LoVo (cell line): ENCODE measurements around the gene SLC44A5.
"Not testable (repeated sequence)": the region's sequence is repeated elsewhere in the genome, so short reads cannot be mapped to it uniquely, and the experiment has no call there.

ENCODE experiments used
- DNase-seq: peaks from one replicate; pipeline ENCODE4 v3.0.0-alpha.2; 2016; ENCODE audit warnings: low spot score

Gene SLC44A5

GRCh38 chr1:75366595-75366994 is 244.3 kb downstream of the SLC44A5 start:
- DNase-seq: no peak

- no peak for DNase-seq
Measured at GRCh38 chr1:75361260-75361659, 249.7 kb downstream of the SLC44A5 start.

GRCh38 chr1:75354267-75354666 is 256.6 kb downstream of the SLC44A5 start:
- DNase-seq: not testable (repeated sequence)

GRCh38 chr1:75353051-75353450 is 257.9 kb downstream of the SLC44A5 start:
- no peak for DNase-seq

- no peak for DNase-seq
Measured at GRCh38 chr1:75345538-75346292, 265.2 kb downstream of the SLC44A5 start.

- DNase-seq: no peak
Measured at GRCh38 chr1:75342786-75343185, 268.1 kb downstream of the SLC44A5 start.

- no peak for DNase-seq
Measured at GRCh38 chr1:75341537-75341936, 269.4 kb downstream of the SLC44A5 start.

GRCh38 chr1:75338616-75339483 is 272.1 kb downstream of the SLC44A5 start:
- DNase-seq: no peak

- no peak for DNase-seq
Measured at GRCh38 chr1:75334876-75335389, 276.0 kb downstream of the SLC44A5 start.

- DNase-seq: no peak
Measured at GRCh38 chr1:75330624-75331023, 280.3 kb downstream of the SLC44A5 start.

GRCh38 chr1:75328691-75329090 is 282.2 kb downstream of the SLC44A5 start:
- no peak for DNase-seq

GRCh38 chr1:75327395-75327794 is 283.5 kb downstream of the SLC44A5 start:
- no peak for DNase-seq

GRCh38 chr1:75317976-75318375 is 292.9 kb downstream of the SLC44A5 start:
- DNase-seq: no peak

- no peak for DNase-seq
Measured at GRCh38 chr1:75316230-75316629, 294.7 kb downstream of the SLC44A5 start.

GRCh38 chr1:75312620-75313019 is 298.3 kb downstream of the SLC44A5 start:
- no peak for DNase-seq

- no peak for DNase-seq
Measured at GRCh38 chr1:75310067-75310466, 300.8 kb downstream of the SLC44A5 start.

- no peak for DNase-seq
Measured at GRCh38 chr1:75308365-75308764, 302.5 kb downstream of the SLC44A5 start.

GRCh38 chr1:75305061-75305460 is 305.9 kb downstream of the SLC44A5 start:
- DNase-seq: no peak

GRCh38 chr1:75293270-75293669 is 317.6 kb downstream of the SLC44A5 start:
- DNase-seq: no peak

- DNase-seq: no peak
Measured at GRCh38 chr1:75292013-75292412, 318.9 kb downstream of the SLC44A5 start.

- no peak for DNase-seq
Measured at GRCh38 chr1:75276385-75276784, 334.5 kb downstream of the SLC44A5 start.

GRCh38 chr1:75275631-75276030 is 335.3 kb downstream of the SLC44A5 start:
- DNase-seq: no peak

GRCh38 chr1:75274920-75275506 is 335.9 kb downstream of the SLC44A5 start:
- no peak for DNase-seq
